EL (cell line): ENCODE measurements around the gene KATNA1.

Experiments
- DNase-seq: peaks from one replicate; pipeline ENCODE4 v3.0.0-alpha.2; 2016

Gene KATNA1

GRCh38 chr6:149600508-149600907, 48.0 kb downstream of the KATNA1 start:
- DNase-seq: no peak

- DNase-seq: no peak
Measured at GRCh38 chr6:149593408-149593807, 55.1 kb downstream of the KATNA1 start.

GRCh38 chr6:149592983-149593382, 55.5 kb downstream of the KATNA1 start:
- no peak for DNase-seq

- no peak for DNase-seq
Measured at GRCh38 chr6:149586149-149586548, 62.4 kb downstream of the KATNA1 start.

- no peak for DNase-seq
Measured at GRCh38 chr6:149581349-149581748, 67.2 kb downstream of the KATNA1 start.

- DNase-seq: no peak
Measured at GRCh38 chr6:149580880-149581279, 67.6 kb downstream of the KATNA1 start.

GRCh38 chr6:149567945-149568585, 80.4 kb downstream of the KATNA1 start:
- no peak for DNase-seq

GRCh38 chr6:149567194-149567586, 81.3 kb downstream of the KATNA1 start:
- DNase-seq: no peak

GRCh38 chr6:149566410-149567193, 81.9 kb downstream of the KATNA1 start:
- peak; percentile 43 for DNase-seq

- DNase-seq: peak; percentile 94
Measured at GRCh38 chr6:149565527-149566409, 82.7 kb downstream of the KATNA1 start, which contains the start of gene GINM1. TSS of gene GINM1 (plus strand) at chr6:149566375. CDS start at chr6:149566415, 40 bp downstream.

- DNase-seq: no peak
Measured at GRCh38 chr6:149563928-149564325, 84.6 kb downstream of the KATNA1 start.

- peak; percentile 86 for DNase-seq
Measured at GRCh38 chr6:149563203-149563927, 85.1 kb downstream of the KATNA1 start.

- DNase-seq: peak; percentile 18
Measured at GRCh38 chr6:149560736-149561135, 87.8 kb downstream of the KATNA1 start.

GRCh38 chr6:149559389-149559788, 89.1 kb downstream of the KATNA1 start:
- DNase-seq: no peak

GRCh38 chr6:149558029-149558428, 90.5 kb downstream of the KATNA1 start:
- no peak for DNase-seq

GRCh38 chr6:149551920-149552319, 96.6 kb downstream of the KATNA1 start:
- DNase-seq: no peak

GRCh38 chr6:149545754-149546471, 102.6 kb downstream of the KATNA1 start, which contains the start of gene PPIL4:
TSS of gene PPIL4 (minus strand) at chr6:149546043. CDS start at chr6:149546005, 38 bp downstream.
- peak; percentile 95 for DNase-seq

GRCh38 chr6:149545258-149545753, 103.2 kb downstream of the KATNA1 start:
- peak; percentile 67 for DNase-seq
